GM23338 (cell line): ENCODE measurements around the gene PPP1R3A.

ENCODE experiments used
- CTCF ChIP-seq, 2 experiments: fragments of 200-600 bp in 1 of 2; sonication (generic) in 1 of 2; conservative IDR thresholded peaks; 2 replicates each; pipeline versions ENCODE4 v1.5.1 to v1.6.1; 2016 to 2017; ENCODE audit warnings: antibody characterized with exemption in 2 of 2, low read depth in 2 of 2, mild to moderate bottlenecking in 2 of 2, moderate library complexity in 1 of 2
- ETS1 ChIP-seq: IDR thresholded peaks from 2 replicates; pipeline ENCODE4 v1.6.1; 2016; ENCODE audit warnings: antibody characterized with exemption
- EZH2 ChIP-seq: fragments of 200-600 bp; sonication (generic); IDR thresholded peaks from one replicate; pipeline ENCODE4 v1.8.0; 2017; ENCODE audit warnings: antibody characterized with exemption, mild to moderate bottlenecking, low read depth; ENCODE audit not compliant: unreplicated experiment
- EZH2phosphoT487 ChIP-seq: fragments of 200-600 bp; sonication (generic); IDR thresholded peaks from one replicate; pipeline ENCODE4 v1.8.1; 2018; ENCODE audit warnings: antibody characterized with exemption; ENCODE audit not compliant: unreplicated experiment
- JUNB ChIP-seq: IDR thresholded peaks from one replicate; pipeline ENCODE4 v1.6.1; 2016; ENCODE audit warnings: antibody characterized with exemption; ENCODE audit not compliant: unreplicated experiment
- POLR2AphosphoS5 ChIP-seq: IDR thresholded peaks from 2 replicates; pipeline ENCODE4 v1.6.1; 2016; ENCODE audit warnings: antibody characterized with exemption, low read depth
- REST ChIP-seq: IDR thresholded peaks from one replicate; pipeline ENCODE4 v1.6.1; 2018; ENCODE audit warnings: antibody characterized with exemption; ENCODE audit not compliant: unreplicated experiment
- STAT1 ChIP-seq: IDR thresholded peaks from one replicate; pipeline ENCODE4 v1.6.1; 2016; ENCODE audit warnings: antibody characterized with exemption; ENCODE audit not compliant: unreplicated experiment
- ZNF462 ChIP-seq: fragments of 250-450 bp; sonication (Bioruptor Pico); IDR thresholded peaks from 2 replicates; pipeline ENCODE4 v1.5.0; 2020; ENCODE audit warnings: mild to moderate bottlenecking, moderate library complexity

GRCh38 chr7:113912876-113913275 lies 5.9 kb downstream of the PPP1R3A start:
- TF ChIP-seq REST (no peak), EZH2 (no peak), CTCF (conservative IDR thresholded peaks at IDR 0.05; ENCODE audit: low read depth in 2 of 2) (no peak), ETS1 (no peak), STAT1 (no peak), POLR2AphosphoS5 (no peak), EZH2phosphoT487 (no peak), JUNB (no peak), ZNF462 (CRISPR knock-in tag) (no peak)
